ENCODE measurements around the gene C11orf21. TPM values are rescaled to one million over a fixed set of nuclear protein-coding genes. Genes with fewer than 3 reads are reported as not detected.

C11orf21 gene
- total and polyA plus RNA-seq, 2 of the 8 experiments (the other 6 are each of a cell fraction or from before 2014, with no cell fraction given): not detected

- H3K27ac ChIP-seq (ENCODE audit: low read depth, low read length): no peak overlapping the region
- H4K8ac ChIP-seq (ENCODE audit: extremely low read depth, insufficient read depth, low read length): no peak overlapping the region; the same call in 1 of the 2 replicates
- H4K91ac ChIP-seq (replicated peaks; ENCODE audit: insufficient read length, low read length): no peak overlapping the region
- CTCF ChIA-PET (ENCODE audit: partially characterized antibody): interaction anchor here (1.0 kb wide), 1 partner anchor 9 kb away, joined by 3 read pairs; no protein-coding TSS in a partner anchor
- 0 out of 2 replicates have a peak overlapping the region, but pooled peaks have one; percentile 16 for H2AK5ac ChIP-seq (ENCODE audit: low read depth, low read length)
- no peaks in the 10 kb centered on the region for H3K79me2 ChIP-seq (ENCODE audit: control insufficient read depth in 1 of 2, insufficient read depth in 2 of 2, low read length in 2 of 2)
- H2BK12ac ChIP-seq (ENCODE audit: low read depth, low read length): peak overlapping the region; percentile 33; the same call in 1 of the 2 replicates
- 93% methylated on average over 13 of the region's 14 CpGs; no CpG with 5 or more reads in 1 of the 2 experiments for WGBS, 2 experiments (ENCODE audit: extremely low coverage in 1 of 2, insufficient coverage in 1 of 2, insufficient read length in 1 of 2, insufficient replicate concordance in 2 of 2, low coverage in 1 of 2, low lambda C conversion rate in 2 of 2, missing lambda C conversion rate in 1 of 2)
- H3K18ac ChIP-seq (ENCODE audit: extremely low read depth, low read length): no peak overlapping the region
- POLR2A ChIA-PET (ENCODE audit: partially characterized antibody): no interaction called here
- H3K9me3 ChIP-seq (ENCODE audit: insufficient read depth in 2 of 2, low read depth in 1 of 2, low read length in 1 of 2): no peaks in the 10 kb centered on the region
- no peak overlapping the region for H2AFZ ChIP-seq (ENCODE audit: low read length)
- no peak overlapping the region for H4K5ac ChIP-seq (ENCODE audit: insufficient read length, low read depth, low read length)
- H3K56ac ChIP-seq (replicated peaks; ENCODE audit: insufficient read length, low read depth, low read length): no peak overlapping the region
- no peak overlapping the region for H3K23ac ChIP-seq (ENCODE audit: insufficient read length)
- no peaks in the 10 kb centered on the region; a peak in 1 of 7 replicates for H3K4me1 ChIP-seq (replicated peaks in 1 of 4; ENCODE audit: control insufficient read depth in 3 of 4, insufficient read depth in 4 of 4, low read length in 3 of 4)
- H3K79me1 ChIP-seq (ENCODE audit: low read depth, low read length): no peaks in the 10 kb centered on the region
- no peak for FAIRE-seq
- no peak overlapping the region for H2BK5ac ChIP-seq (ENCODE audit: low read depth, low read length)
- no peak overlapping the region for H2BK15ac ChIP-seq (ENCODE audit: low read length)
- no peak overlapping the region for H2BK20ac ChIP-seq (ENCODE audit: low read length)
- DNase-seq (ENCODE audit: low read depth in 1 of 2, low spot score in 2 of 2): no peak
- H3K4ac ChIP-seq (replicated peaks; ENCODE audit: insufficient read length, low read depth, low read length): no peak overlapping the region
- H3K36me3 ChIP-seq (ENCODE audit: control insufficient read depth in 2 of 4, insufficient read depth in 4 of 4, low read length in 3 of 4): no peaks in the 10 kb centered on the region
- H3K27me3 ChIP-seq (replicated peaks in 1 of 4; ENCODE audit: control insufficient read depth in 3 of 4, extremely low read depth in 1 of 4, insufficient read depth in 3 of 4, low read length in 3 of 4): no peaks in the 10 kb centered on the region; a peak in 2 of 7 replicates
- H4K20me1 ChIP-seq (replicated peaks in 1 of 2; ENCODE audit: control insufficient read depth in 1 of 2, insufficient read depth in 2 of 2, low read length in 2 of 2): no peaks in the 10 kb centered on the region
- H3K4me2 ChIP-seq (ENCODE audit: insufficient read depth in 1 of 2, low read depth in 2 of 2, low read length in 2 of 2): no peak overlapping the region
- H3K23me2 ChIP-seq (ENCODE audit: low read depth, low read length): no peaks in the 10 kb centered on the region
- H3K9ac ChIP-seq (replicated peaks in 1 of 4; ENCODE audit: extremely low read depth in 1 of 4, low read depth in 3 of 4, low read length in 3 of 4): no peak overlapping the region
- H3K14ac ChIP-seq (ENCODE audit: insufficient read length): no peak overlapping the region
- no peak overlapping the region for H2BK120ac ChIP-seq (replicated peaks; ENCODE audit: low read depth, low read length)
- H3K4me3 ChIP-seq (ENCODE audit: extremely low read depth in 1 of 4, insufficient read depth in 2 of 4, low read depth in 3 of 4, low read length in 4 of 4): no peak overlapping the region
- TF ChIP-seq JUN (IDR thresholded peaks at IDR 0.05; ENCODE audit: low read depth, low read length) (no peak), BACH1 (IDR thresholded peaks at IDR 0.05; ENCODE audit: low read length) (no peak), CREB1 (IDR thresholded peaks at IDR 0.05) (no peak), CTCF (IDR thresholded peaks at IDR 0.05; ENCODE audit: control extremely low read depth in 1 of 3, insufficient read depth in 1 of 3, low read depth in 1 of 3, low read length in 3 of 3) (no peak), CHD1 (IDR thresholded peaks at IDR 0.05; ENCODE audit: low read depth, low read length) (no peak), MAX (IDR thresholded peaks at IDR 0.05) (no peak), ASH2L (IDR thresholded peaks at IDR 0.05; ENCODE audit: low read length) (no peak), ATF3 (IDR thresholded peaks at IDR 0.05; ENCODE audit: insufficient read depth, low read depth, low read length) (no peak), SIRT6 (IDR thresholded peaks at IDR 0.05; ENCODE audit: low read length) (no peak), CTBP2 (IDR thresholded peaks at IDR 0.05; ENCODE audit: borderline replicate concordance, insufficient read depth, insufficient read length, low read length) (no peak)
Measured at GRCh38 chr11:2256293-2256913, 45.3 kb downstream of the C11orf21 start.

Data from H1 (cell line).